BE2C (cell line): ENCODE measurements around the gene ARID3A.

Experiments used
- DNase-seq: peaks from one replicate; pipeline ENCODE4 v3.0.0-alpha.2; 2020
- H3K27me3 ChIP-seq: fragments of 250-450 bp; sonication (Bioruptor Pico); 2 replicates; pipeline ENCODE4 v1.5.1; 2020; ENCODE audit warnings: mild to moderate bottlenecking
- H3K36me3 ChIP-seq: fragments of 250-450 bp; sonication (Bioruptor Pico); 2 replicates; pipeline ENCODE4 v1.5.1; 2020; ENCODE audit warnings: mild to moderate bottlenecking
- H3K4me1 ChIP-seq: fragments of 250-450 bp; sonication (Bioruptor Pico); 2 replicates; pipeline ENCODE4 v1.5.1; 2020
- H3K4me3 ChIP-seq: 2 replicates; pipeline ENCODE4 v1.5.1; 2011; ENCODE audit warnings: low read depth, low read length
- H3K9me3 ChIP-seq: fragments of 250-450 bp; sonication (Bioruptor Pico); 2 replicates; pipeline ENCODE4 v1.5.1; 2020
- TF ChIP-seq, protein P1 (sequence below): IDR thresholded peaks from 2 replicates; pipeline ENCODE4 v1.5.1; 2012; ENCODE audit warnings: mild to moderate bottlenecking, low read depth, low read length

Gene ARID3A

DNA sequence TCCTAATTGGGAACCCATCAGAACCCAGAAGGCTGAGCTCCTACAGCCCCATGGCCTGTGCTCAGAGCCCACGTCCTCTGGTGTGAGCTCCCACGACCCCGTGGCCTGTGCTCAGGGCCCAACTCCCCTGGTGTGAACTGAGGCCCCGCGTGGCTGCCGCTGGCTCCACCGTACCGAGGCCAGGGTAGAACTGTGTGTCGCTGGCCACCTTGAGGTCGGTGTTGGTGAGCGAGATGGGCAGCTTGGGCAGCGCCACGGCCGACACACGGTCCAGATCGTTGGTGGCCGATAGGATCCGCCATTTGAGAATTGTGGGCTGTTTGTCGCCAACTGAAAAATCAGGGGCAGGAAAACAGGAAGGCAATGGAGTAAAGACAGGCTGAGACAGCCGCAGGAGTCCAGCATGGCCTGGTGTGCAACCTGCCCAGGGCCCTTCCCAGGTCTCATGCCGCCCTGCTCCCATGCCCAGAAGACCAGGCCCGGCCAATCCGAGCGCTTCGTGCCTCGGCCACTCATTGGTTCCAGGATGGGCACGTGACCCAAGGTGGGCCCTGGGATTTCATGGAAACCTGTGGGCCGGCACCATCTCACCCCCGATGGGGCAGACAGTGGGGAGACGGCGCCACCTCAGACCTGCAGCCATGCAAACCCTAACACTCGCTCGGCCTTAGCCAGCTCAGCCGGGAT is 44.3 kb upstream of the ARID3A start:
- DNase-seq: no peak
- Histone ChIP-seq H3K9me3 (no peaks in the 10 kb centered on the region), H3K27me3 (no peaks in the 10 kb centered on the region; the same call in 1 of the 2 replicates), H3K4me3 (no peak overlapping the region), H3K4me1 (peaks cover 12% of the 10 kb centered on the region), H3K36me3 (peaks cover 44% of the 10 kb centered on the region)
- TF ChIP-seq, protein P1, sequence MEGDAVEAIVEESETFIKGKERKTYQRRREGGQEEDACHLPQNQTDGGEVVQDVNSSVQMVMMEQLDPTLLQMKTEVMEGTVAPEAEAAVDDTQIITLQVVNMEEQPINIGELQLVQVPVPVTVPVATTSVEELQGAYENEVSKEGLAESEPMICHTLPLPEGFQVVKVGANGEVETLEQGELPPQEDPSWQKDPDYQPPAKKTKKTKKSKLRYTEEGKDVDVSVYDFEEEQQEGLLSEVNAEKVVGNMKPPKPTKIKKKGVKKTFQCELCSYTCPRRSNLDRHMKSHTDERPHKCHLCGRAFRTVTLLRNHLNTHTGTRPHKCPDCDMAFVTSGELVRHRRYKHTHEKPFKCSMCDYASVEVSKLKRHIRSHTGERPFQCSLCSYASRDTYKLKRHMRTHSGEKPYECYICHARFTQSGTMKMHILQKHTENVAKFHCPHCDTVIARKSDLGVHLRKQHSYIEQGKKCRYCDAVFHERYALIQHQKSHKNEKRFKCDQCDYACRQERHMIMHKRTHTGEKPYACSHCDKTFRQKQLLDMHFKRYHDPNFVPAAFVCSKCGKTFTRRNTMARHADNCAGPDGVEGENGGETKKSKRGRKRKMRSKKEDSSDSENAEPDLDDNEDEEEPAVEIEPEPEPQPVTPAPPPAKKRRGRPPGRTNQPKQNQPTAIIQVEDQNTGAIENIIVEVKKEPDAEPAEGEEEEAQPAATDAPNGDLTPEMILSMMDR: no peak

DNA sequence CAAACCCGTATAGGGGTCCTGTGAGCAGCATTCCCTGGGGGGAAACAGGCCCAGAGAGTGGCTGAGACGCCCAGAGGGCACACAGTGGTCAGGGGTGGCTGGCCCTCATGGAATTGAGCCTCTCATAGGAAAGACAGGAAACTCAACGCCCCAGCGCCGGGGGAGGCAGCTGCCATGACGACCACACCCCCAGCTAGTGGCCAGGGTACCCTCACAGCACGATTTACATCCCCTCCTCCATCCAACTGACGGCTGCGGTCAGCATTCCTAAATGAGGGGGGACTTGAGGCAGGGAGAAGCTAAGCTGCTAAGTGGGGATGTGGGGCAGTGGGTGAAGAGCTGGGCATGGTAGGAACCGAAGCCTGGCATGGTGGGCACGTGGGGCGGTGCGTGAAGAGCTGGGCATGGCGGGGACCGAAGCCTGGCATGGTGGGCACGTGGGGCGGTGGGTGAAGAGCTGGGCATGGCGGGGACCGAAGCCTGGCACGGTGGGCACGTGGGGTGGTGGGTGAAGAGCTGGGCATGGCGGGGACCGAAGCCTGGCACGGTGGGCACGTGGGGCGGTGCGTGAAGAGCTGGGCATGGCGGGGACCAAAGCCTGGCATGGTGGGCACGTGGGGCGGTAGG is 42.9 kb upstream of the ARID3A start:
- TF ChIP-seq, protein P1: no peak
- peaks cover 16% of the 10 kb centered on the region for H3K4me1 ChIP-seq
- H3K4me3 ChIP-seq: no peak overlapping the region
- no peaks in the 10 kb centered on the region for H3K9me3 ChIP-seq
- H3K36me3 ChIP-seq: peaks cover 48% of the 10 kb centered on the region
- H3K27me3 ChIP-seq: no peaks in the 10 kb centered on the region; the same call in 1 of the 2 replicates
- no peak for DNase-seq

DNA sequence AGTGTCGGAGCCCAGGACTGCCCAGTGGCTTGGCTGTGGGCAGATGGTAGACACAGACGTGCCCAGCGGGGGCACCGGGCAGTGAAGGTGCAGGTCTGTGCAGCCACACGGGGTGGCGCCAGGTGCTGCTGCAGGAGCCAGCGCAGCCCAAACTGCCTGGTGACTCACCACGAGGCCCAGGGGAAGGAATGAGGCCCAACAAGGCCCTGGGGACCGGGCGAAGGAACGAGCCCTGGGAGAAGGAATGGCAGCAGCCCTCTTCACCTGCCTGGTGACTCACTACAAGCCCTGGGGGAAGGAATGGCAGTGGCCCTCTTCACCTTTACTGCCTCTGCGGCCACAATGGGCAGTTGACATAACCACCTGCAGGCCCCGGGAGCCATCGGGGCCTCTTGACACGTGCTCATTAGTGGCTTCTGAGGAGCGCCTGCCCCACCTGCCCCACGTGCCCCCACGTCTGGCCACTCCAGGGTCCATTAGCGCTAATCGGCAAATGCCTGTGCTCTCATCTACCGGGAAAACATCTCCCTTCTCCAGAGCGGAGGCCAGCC is 42.1 kb upstream of the ARID3A start:
- H3K4me3 ChIP-seq: no peak overlapping the region
- TF ChIP-seq, protein P1: no peak
- peaks cover 52% of the 10 kb centered on the region for H3K36me3 ChIP-seq
- DNase-seq: no peak
- peaks cover 16% of the 10 kb centered on the region for H3K4me1 ChIP-seq
- H3K27me3 ChIP-seq: no peaks in the 10 kb centered on the region; the same call in 1 of the 2 replicates
- no peaks in the 10 kb centered on the region for H3K9me3 ChIP-seq

DNA sequence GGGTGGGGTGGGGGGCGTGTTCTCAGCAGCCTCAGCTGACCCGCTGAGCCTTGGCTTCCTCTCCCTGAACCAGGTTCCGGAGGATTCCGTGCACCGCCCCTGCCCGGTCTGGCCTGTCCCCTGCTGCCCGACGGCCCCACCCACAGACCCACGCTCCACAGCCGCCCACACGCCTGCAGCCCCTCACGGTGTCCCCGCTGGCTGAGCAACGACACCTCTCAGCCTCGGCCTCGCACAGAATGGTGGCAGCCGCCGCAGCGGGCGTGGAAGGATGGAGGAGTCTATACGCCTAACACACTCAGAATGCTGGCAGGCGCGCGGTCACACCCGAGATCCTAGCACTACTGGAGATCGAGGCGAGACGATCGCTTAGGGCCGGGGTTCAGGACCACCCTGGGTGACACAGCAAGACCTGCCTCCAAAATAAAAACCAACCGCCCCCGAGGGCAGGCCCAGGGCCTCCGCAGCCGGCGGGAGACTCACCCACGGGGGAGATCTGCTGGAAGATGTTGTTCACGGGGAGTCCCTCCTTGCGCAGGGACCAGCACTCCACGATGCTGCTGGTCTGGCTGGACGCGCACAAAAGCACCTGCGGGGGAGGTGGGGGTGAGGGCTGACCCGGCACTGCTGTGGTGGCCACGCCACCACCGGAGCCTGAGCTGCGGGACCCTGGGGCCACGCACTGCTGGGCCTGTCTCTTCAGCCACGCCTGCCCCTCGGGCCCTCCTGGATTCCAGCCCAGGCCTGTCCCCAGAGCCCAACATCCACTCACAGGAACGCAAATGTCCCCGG is 41.2 kb upstream of the ARID3A start:
- peaks cover 58% of the 10 kb centered on the region for H3K36me3 ChIP-seq
- TF ChIP-seq, protein P1: no peak
- peaks cover 16% of the 10 kb centered on the region for H3K4me1 ChIP-seq
- no peak overlapping the region for H3K4me3 ChIP-seq
- no peaks in the 10 kb centered on the region for H3K9me3 ChIP-seq
- H3K27me3 ChIP-seq: no peaks in the 10 kb centered on the region; the same call in 1 of the 2 replicates
- DNase-seq: peak; percentile 49

DNA sequence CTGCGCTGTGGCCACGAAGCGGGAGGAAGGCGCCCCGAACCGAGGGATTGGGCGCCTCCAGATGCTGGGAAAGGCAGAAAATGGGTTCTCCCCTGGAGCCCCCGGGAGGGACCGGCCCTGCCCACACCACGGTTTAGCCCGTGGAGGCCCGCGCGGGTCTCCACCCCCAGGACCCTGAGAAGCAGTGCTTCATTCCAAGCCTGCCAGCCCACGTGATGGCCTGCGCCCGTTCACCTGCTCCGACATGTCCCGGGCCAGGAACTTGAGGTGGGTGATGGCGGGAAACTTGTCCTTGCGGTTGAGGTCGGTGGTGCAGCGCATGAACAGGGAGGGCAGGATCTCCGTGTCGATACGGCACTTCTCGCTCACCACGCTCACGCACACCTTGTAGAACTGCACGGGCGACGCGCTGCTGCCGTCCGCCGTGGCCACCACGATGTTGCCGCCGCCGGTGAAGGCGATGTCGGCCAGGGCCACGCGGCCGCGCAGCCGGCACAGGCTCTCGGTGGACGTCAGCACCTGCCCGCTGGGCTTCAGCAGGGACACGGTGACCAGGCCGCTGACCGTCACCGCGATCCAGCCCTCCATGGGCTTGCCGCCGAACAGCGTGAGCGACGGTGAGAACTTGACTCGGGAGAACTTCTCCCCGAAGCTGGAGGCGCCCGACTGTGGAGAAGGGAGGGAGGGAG is 40.2 kb upstream of the ARID3A start:
- TF ChIP-seq, protein P1: no peak
- no peaks in the 10 kb centered on the region; the same call in 1 of the 2 replicates for H3K27me3 ChIP-seq
- H3K4me3 ChIP-seq: no peak overlapping the region
- no peak for DNase-seq
- H3K9me3 ChIP-seq: no peaks in the 10 kb centered on the region
- peaks cover 16% of the 10 kb centered on the region for H3K4me1 ChIP-seq
- peaks cover 66% of the 10 kb centered on the region for H3K36me3 ChIP-seq
